ENCODE results near the gene LINC00632.

LINC00632 gene

DNA sequence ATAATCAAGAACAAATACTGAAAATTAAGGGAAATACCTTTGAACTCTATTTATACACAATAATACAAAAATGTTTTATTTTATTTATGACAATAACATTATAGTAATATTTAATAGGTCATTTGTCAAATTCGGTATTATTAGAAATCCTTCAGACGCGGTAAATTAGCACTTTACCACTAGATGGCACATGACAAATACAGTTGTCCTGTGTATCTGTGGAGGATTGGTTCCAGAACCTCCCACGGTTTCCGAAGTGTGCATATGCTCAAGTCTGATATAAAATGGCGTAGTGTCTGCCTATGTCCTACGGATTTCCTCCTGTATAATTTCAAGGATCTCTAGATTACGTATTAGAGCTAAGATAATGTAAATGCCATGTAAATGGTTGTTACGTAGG, 8.1 kb upstream of the LINC00632 start:
- no peak overlapping the region for H3K4me3 ChIP-seq (ENCODE audit: low read length)
- TF ChIP-seq, protein P1, sequence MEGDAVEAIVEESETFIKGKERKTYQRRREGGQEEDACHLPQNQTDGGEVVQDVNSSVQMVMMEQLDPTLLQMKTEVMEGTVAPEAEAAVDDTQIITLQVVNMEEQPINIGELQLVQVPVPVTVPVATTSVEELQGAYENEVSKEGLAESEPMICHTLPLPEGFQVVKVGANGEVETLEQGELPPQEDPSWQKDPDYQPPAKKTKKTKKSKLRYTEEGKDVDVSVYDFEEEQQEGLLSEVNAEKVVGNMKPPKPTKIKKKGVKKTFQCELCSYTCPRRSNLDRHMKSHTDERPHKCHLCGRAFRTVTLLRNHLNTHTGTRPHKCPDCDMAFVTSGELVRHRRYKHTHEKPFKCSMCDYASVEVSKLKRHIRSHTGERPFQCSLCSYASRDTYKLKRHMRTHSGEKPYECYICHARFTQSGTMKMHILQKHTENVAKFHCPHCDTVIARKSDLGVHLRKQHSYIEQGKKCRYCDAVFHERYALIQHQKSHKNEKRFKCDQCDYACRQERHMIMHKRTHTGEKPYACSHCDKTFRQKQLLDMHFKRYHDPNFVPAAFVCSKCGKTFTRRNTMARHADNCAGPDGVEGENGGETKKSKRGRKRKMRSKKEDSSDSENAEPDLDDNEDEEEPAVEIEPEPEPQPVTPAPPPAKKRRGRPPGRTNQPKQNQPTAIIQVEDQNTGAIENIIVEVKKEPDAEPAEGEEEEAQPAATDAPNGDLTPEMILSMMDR (conservative IDR thresholded peaks at IDR 0.05; ENCODE audit: low read depth, low read length) = peak; percentile 47
- DNase-seq (ENCODE audit: low read depth) = no peak

DNA sequence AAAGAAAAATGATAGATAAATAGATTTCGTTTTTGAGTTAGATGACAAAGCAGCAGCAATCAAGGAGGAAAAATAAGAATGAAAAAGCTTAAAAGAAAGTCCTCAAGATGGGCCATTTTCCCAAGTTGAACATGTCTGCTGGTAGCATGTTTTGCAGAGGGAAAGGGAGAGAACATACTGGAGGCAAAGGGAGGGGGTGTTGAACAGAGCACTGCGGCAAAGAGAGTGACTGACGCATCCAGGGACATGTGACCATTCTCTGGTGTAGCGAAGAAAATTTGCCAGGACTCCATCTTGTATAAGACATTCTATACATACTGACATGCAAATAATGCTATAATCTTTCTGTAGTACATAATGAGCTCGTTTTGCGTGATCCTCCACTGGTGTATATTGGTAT, 1.2 kb downstream of the LINC00632 start:
- TF ChIP-seq, protein P1 (conservative IDR thresholded peaks at IDR 0.05; ENCODE audit: low read depth, low read length) = no peak
- DNase-seq (ENCODE audit: low read depth) = no peak
- H3K4me3 ChIP-seq (ENCODE audit: low read length) = peak overlapping the region; percentile 1

DNA sequence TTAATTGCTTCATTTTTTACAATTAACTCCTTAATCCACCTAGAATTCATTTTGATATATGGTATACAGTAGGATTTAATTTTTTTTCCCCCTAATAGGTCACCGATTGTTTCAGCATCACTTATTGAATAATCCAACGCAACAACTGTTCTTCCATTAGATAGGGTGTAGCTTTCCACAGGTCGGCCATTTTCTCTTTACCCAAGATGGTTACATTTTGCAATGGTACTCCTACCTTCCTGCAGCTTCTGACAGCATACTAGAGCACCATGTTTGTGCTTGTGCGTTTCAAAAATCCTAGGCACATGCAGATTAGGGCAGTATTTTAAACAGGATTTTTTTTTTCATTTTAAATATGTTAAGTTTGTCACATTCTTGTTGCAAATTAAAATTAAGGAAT, 2.3 kb downstream of the LINC00632 start:
- TF ChIP-seq, protein P1 (conservative IDR thresholded peaks at IDR 0.05; ENCODE audit: low read depth, low read length) = no peak
- H3K4me3 ChIP-seq (ENCODE audit: low read length) = no peak overlapping the region
- DNase-seq (ENCODE audit: low read depth) = no peak

DNA sequence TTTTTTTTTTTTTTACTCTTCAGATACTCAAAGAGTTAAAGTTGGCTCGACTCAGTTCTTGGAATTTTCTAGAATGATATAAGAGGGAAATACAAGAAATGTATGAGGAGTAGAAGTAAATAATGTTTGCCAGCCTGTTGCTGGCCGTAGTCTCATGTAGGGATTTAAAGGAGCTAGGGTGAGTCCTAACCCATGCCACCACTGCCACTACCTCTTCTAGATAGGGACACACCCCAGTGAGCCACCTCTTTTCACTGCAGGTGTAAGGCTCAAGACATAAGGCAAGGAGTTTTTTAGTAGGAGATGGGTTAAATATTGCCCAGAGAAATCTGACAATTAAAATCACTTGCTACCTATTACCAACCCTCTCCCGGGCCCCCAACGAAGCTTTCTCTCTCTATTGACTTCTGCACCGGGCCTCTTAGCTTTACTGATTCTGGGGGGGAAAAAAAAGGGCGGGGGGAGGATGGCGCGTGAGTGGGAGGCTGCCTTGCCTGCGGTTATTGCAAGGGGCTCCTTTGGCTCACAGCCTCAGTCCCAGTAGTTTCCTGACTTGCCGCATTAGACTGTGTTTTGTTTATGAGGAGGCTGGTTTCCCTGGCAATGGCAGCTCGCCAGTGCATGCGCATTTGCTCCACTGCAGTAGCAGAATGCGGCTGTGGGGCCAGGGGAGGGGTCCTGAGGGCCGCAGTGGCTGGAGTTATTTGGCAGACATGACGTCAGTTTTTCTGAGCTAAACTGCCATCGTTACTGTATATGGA, 3.0 kb downstream of the LINC00632 start:
- peak overlapping the region; percentile 31 for H3K4me3 ChIP-seq (ENCODE audit: low read length)
- TF ChIP-seq, protein P1 (conservative IDR thresholded peaks at IDR 0.05; ENCODE audit: low read depth, low read length) = no peak
- DNase-seq (ENCODE audit: low read depth) = peak; percentile 54

DNA sequence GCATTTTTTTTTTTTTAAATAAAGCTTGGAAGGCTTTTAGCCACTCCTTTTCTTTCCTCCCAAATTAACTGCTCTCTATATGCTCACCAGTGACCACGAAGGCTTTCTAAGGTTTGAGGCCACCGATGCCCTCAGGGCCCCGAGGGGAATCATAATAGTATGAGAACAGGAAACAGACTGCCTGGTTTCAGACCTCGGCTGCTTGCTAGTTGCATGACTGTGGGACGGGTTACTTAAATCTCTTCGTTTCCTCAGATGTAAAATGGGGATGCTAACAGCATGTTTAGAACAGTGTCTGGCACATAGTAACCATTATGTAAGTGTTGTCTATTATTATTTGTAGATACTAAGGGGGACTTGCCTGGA, 3.6 kb downstream of the LINC00632 start:
- DNase-seq (ENCODE audit: low read depth) = no peak
- TF ChIP-seq, protein P1 (conservative IDR thresholded peaks at IDR 0.05; ENCODE audit: low read depth, low read length) = no peak
- peak overlapping the region; percentile 31 for H3K4me3 ChIP-seq (ENCODE audit: low read length)

DNA sequence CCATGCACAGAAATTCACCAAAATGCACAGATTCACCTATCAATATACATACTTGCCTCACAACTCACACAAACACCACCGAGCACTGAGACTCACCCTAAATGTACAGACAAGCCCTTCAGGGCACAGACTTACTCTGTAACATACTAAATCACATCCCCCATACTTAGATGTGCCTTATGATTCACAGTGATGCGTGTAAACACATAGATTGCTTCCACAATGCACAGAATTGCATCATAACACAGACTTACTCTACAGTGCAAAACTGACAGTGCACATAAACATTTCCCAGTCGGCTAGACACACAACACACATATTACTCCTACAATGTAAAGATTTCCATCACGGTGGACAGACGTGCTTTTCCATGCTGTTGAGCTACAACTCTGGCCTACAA, 6.2 kb downstream of the LINC00632 start:
- H3K4me3 ChIP-seq (ENCODE audit: low read length) = no peak overlapping the region
- no peak for DNase-seq (ENCODE audit: low read depth)
- TF ChIP-seq, protein P1 (conservative IDR thresholded peaks at IDR 0.05; ENCODE audit: low read depth, low read length) = no peak

DNA sequence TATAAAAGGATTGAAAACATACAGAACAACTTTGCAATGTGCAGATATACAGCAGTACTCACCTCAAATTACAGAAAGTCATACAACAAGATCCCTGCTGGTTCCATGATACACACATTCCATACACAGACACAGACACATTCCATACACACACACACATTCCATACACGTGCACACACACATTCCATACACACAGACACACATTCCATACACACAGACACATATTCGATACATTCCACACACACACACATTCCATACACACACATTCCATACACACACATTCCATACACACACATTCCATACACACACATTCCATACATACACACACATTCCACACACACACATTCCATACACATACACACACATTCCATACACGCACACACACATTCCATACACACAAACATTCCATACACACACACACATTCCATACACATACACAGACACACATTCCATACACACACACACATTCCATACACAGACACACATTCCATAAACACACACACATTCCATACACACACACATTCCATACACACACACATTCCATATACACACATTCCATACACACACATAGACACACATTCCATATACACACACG, 13.7 kb downstream of the LINC00632 start:
- TF ChIP-seq, protein P1 (conservative IDR thresholded peaks at IDR 0.05; ENCODE audit: low read depth, low read length) = no peak
- DNase-seq (ENCODE audit: low read depth) = no peak
- H3K4me3 ChIP-seq (ENCODE audit: low read length) = no peak overlapping the region

Data from retinal pigment epithelial cell (primary cell).